GM12872 (cell line): Measurements from ENCODE around the gene KCNB1.

Experiments
- TF ChIP-seq, protein P1 (sequence below): IDR thresholded peaks from 3 replicates; pipeline ENCODE4 v1.5.1; 2011; ENCODE audit warnings: low read depth, mild to moderate bottlenecking, low read length, moderate library complexity; ENCODE audit not compliant: insufficient read depth

KCNB1 gene

DNA sequence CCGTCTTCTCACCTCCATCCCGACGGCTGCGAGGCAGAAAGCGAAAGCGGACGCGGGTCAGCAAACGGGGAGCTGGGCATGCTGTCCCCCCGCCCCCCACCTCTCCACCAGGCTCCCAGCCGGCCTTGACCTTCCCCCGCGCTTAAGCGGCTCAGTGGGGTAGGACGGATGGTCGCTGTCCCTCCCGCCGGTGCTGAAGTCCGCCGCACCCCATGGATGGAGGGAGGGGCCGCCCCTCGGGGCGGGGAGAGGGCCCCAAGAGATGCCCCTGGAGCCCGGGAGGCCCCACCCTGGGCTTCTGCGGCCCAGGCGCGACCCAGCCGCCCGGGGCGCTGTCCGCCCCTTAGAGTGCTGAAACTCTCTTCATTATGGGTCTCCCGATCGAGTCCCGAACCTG, at the start of gene KCNB1:
TSS of gene KCNB1 (minus strand) at position 48 of the 397 bp plus-strand sequence. CDS start 188 bp downstream, outside the sequence.
- TF ChIP-seq, protein P1, sequence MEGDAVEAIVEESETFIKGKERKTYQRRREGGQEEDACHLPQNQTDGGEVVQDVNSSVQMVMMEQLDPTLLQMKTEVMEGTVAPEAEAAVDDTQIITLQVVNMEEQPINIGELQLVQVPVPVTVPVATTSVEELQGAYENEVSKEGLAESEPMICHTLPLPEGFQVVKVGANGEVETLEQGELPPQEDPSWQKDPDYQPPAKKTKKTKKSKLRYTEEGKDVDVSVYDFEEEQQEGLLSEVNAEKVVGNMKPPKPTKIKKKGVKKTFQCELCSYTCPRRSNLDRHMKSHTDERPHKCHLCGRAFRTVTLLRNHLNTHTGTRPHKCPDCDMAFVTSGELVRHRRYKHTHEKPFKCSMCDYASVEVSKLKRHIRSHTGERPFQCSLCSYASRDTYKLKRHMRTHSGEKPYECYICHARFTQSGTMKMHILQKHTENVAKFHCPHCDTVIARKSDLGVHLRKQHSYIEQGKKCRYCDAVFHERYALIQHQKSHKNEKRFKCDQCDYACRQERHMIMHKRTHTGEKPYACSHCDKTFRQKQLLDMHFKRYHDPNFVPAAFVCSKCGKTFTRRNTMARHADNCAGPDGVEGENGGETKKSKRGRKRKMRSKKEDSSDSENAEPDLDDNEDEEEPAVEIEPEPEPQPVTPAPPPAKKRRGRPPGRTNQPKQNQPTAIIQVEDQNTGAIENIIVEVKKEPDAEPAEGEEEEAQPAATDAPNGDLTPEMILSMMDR = no peak

DNA sequence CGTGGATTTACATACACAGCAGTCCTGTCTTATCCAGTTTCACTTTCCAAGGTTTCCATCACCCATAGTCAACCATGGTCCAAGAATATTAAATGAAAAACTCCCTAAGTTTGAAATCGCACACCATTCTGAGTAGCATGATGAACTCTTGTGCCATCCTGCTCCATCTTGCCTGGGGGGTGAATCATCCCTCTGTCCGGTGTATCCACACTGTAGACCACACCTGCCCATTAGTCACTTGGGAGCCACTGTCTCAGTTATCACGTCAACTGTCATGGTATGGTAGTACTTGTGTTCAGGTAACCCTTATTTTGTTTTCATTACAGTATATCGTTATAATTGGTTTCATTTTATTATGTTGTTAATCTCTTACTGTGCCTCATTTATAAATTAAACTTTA, 47.0 kb upstream of the KCNB1 start:
- TF ChIP-seq, protein P1 = no peak

DNA sequence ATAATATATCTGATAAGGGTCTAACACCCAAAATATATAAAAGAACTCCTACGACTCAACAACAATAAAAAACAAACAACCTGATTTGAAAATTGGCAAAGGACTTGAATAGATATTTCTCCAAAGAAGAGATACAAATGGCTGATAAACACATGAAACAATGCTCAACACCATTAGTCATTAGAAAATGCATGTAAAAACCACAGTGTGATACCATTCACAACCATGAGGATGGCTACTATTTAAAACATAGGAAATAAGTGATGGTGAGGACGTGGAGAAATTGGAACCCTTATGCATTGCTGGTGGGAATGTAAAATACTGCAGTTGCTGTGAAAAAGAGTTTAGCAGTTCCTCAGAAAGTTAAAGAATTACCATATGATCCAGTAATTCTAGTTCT, 44.1 kb upstream of the KCNB1 start:
- TF ChIP-seq, protein P1 = no peak

DNA sequence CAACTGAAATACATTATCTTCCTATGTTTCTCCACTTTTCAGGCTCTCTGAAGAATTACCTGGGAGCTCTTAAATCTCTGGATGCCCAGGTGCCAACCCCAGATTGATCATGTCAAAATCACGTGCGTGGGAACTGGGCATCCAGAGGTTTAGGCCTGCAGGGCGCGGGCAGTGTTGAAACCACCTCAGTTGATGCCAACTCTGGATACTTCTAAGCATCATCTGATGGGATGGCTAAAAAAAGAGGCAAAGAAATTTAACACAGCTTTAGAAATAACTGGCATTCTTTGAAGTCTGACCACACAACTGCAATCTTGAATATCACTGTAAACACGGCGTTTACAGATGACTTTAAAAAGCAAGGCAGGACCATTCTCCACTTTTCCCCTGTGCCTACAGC, 43.6 kb upstream of the KCNB1 start:
- TF ChIP-seq, protein P1 = no peak

DNA sequence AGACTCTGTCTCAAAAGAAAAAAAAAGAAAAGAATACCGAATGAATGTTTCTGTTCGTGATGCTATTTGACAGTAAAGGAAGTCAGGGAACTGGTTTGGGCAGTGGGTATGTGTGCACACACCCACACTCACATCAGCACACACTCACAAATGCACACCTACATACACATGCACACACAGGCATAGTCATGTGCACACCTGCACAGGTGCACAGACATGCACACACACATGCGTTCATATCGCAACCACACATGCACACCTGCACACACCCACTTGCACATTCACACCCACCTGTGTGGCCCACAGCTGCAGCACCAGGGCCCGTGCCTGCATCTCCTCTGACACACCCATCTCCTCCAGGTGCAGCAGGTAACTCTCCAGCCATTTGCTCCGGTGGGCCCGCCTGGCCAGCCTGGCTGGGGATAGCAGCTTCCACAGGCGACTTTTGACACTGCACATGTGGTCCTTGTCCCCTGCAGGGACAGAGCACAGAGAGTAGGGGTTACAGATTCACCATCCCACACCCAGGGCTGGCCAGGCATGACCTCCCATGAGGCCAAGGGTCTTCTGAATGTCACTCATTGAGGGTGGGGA, 41.4 kb upstream of the KCNB1 start:
- TF ChIP-seq, protein P1 = no peak

DNA sequence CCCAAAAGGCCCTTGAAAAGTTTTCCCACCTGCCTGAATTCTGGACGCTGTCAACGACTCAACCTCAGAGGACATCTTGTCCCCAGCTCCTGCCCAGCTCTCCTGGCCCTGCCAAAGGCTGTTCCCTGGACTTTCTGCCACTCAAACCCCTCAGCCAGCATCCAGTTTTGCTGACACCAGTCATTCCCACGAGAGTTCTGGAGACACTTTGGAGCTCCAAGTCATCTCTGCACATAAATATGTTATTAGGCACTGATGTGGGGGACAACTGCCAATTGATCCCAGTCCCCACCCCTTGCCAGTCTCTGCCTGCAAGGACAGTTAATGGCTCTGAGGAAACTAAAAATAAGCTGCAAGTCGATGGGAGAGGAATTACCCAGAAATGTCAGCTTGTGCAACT, 38.9 kb upstream of the KCNB1 start:
- TF ChIP-seq, protein P1 = no peak

DNA sequence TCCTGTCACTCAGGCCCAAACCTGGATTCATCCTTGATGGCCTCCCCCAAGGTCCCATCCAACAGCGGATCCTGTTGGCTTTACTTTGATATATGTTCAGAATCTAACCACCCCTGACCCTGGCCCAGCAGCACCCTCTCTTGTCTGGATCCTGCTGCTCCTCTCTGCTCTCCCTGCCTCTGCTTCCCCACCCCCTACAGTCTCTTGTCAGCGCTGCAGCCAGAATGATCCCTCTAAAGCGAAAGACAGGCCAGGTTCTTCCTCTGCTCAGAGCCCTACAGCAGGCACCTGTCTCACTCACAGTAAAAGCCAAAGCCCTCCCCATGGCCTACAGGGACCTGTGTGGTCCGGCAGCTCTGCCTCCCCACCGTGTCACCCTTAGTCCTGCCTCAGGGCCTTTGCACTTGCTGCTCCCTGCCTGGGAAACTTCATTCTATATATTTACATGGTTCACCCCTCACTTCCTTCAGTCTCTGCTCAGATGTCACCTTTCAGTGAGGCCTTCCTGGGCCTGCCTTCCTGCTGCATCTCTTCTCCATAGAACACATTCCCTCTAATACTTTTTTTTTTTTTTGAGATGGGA, 37.4 kb upstream of the KCNB1 start:
- TF ChIP-seq, protein P1 = no peak
